K562 (cell line): ENCODE data around the gene TRIM32. TPM values are rescaled to one million over a fixed set of nuclear protein-coding genes. Genes with fewer than 3 reads are reported as not detected.

Experiments used
- ATAC-seq: fragments of 200-7000 bp; cut with Tn5 transposase; 3 replicates; pipeline ENCODE4 v1.9.1; 2020; ENCODE audit warnings: moderate library complexity
- BruUV-seq: library from RNA; stranded (reverse); fragments of 400-500 nt; replicated peaks from 2 replicates; lab custom pipeline; 2021; lab: Mats Ljungman, UMichigan
- CTCF ChIA-PET: fragments of 300-600 bp; formaldehyde crosslinking; extraction: SDS; loops from one replicate; lab custom pipeline; 2021; ENCODE audit warnings: low intra/inter-chr PET ratio; lab: Yijun Ruan, JAX
- POLR2A ChIA-PET: fragments of 300-600, 350-650 bp; sonication (Branson Sonifier 250); formaldehyde crosslinking; extraction: SDS; loops from one replicate; lab custom pipeline; 2021; ENCODE audit warnings: antibody characterized with exemption, inconsistent platforms; lab: Yijun Ruan, JAX
- DNase-seq, 4 experiments: peaks; one replicate each; pipeline versions ENCODE4 v3.0.0 to v3.0.0-alpha.2; 2011 to 2018; ENCODE audit warnings: low spot score in 3 of 4, mixed read lengths in 3 of 4; ENCODE audit errors: extremely low read depth in 1 of 4
- FAIRE-seq: peaks from 2 replicates; lab custom pipeline; 2011; peaks lifted over from hg19 to GRCh38; lab: Jason Lieb, UNC
- H2AFZ ChIP-seq: 2 replicates; pipeline ENCODE4 v1.6.0; 2011; ENCODE audit warnings: low read depth, low read length, control low read depth, inconsistent platforms
- H3K27ac ChIP-seq: fragments of 200-600 bp; 3 replicates; pipeline ENCODE4 v1.8.0; 2011; ENCODE audit warnings: low read depth, mild to moderate bottlenecking, control low read depth, inconsistent platforms, low read length, moderate library complexity, mixed read lengths; ENCODE audit errors: extremely low read depth
- H3K27me3 ChIP-seq, 2 experiments: fragments of 300-600 bp in 1 of 2; 2 replicates in 1 of 2; 3 replicates in 1 of 2; pipeline versions ENCODE4 v1.6.0 to v1.8.0; 2011; ENCODE audit warnings: inconsistent platforms in 2 of 2, low read length in 2 of 2, mild to moderate bottlenecking in 1 of 2, mixed read lengths in 1 of 2, moderate library complexity in 1 of 2; ENCODE audit not compliant: control insufficient read depth in 2 of 2, insufficient read depth in 2 of 2
- H3K36me3 ChIP-seq: fragments of 300-600 bp; 3 replicates; pipeline ENCODE4 v1.8.0; 2011; ENCODE audit warnings: mild to moderate bottlenecking, low read length, inconsistent platforms; ENCODE audit not compliant: control insufficient read depth, insufficient read depth
- H3K4me1 ChIP-seq, 2 experiments: fragments of 200-600 bp in 1 of 2; replicated peaks in 1 of 2; 2 replicates in 1 of 2; 3 replicates in 1 of 2; pipeline versions ENCODE4 v1.5.1 to v1.8.0; 2011; ENCODE audit warnings: inconsistent platforms in 2 of 2, low read length in 2 of 2, mild to moderate bottlenecking in 1 of 2, mixed read lengths in 1 of 2, moderate library complexity in 1 of 2; ENCODE audit not compliant: control insufficient read depth in 2 of 2, insufficient read depth in 2 of 2
- H3K4me2 ChIP-seq: 2 replicates; pipeline ENCODE4 v1.6.1; 2011; ENCODE audit warnings: low read length, control low read depth, inconsistent platforms, mixed read lengths; ENCODE audit not compliant: insufficient read depth
- H3K4me3 ChIP-seq: fragments of 200-600 bp; sonication (generic), shearing (Covaris generic); 2 replicates; pipeline ENCODE4 v1.5.1; 2016; ENCODE audit warnings: control low read depth, inconsistent platforms
- H3K79me2 ChIP-seq: fragments of 200-600 bp; 3 replicates; pipeline ENCODE4 v1.8.0; 2011; ENCODE audit warnings: low read length, inconsistent platforms; ENCODE audit not compliant: control insufficient read depth, insufficient read depth
- H3K9ac ChIP-seq, 2 experiments: 2 replicates each; pipeline versions ENCODE4 v1.6.0 to v1.6.1; 2011; ENCODE audit warnings: low read depth in 2 of 2, low read length in 2 of 2, control low read depth in 1 of 2, inconsistent platforms in 1 of 2, mild to moderate bottlenecking in 1 of 2, mixed read lengths in 1 of 2; ENCODE audit not compliant: insufficient read depth in 1 of 2
- H3K9me1 ChIP-seq: one replicate; pipeline ENCODE4 v1.6.0; 2011; ENCODE audit warnings: inconsistent platforms, mild to moderate bottlenecking, low read length, moderate library complexity; ENCODE audit not compliant: control insufficient read depth, insufficient read depth
- H3K9me3 ChIP-seq: replicated peaks from 2 replicates; pipeline ENCODE4 v1.5.1; 2011; ENCODE audit warnings: low read depth, low read length, inconsistent platforms; ENCODE audit not compliant: control insufficient read depth, insufficient read depth
- H4K20me1 ChIP-seq: replicated peaks from 2 replicates; pipeline ENCODE4 v1.6.1; 2011; ENCODE audit warnings: low read length, inconsistent platforms, mixed read lengths; ENCODE audit not compliant: control insufficient read depth, insufficient read depth
- BRCA1 ChIP-seq, 2 experiments: fragments of 450-650 bp in 1 of 2; sonication (generic) in 1 of 2; formaldehyde crosslinking in 1 of 2; IDR thresholded peaks; 2 replicates each; pipeline versions ENCODE4 v1.5.0 to v1.6.1; 2017 to 2020; ENCODE audit warnings: mild to moderate bottlenecking in 1 of 2, missing genetic modification reagents in 1 of 2
- HNRNPUL1 ChIP-seq: fragments of 200-400 bp; formaldehyde crosslinking; IDR thresholded peaks from 2 replicates; pipeline ENCODE4 v1.6.1; 2017; ENCODE audit warnings: low read length
- MIER1 ChIP-seq: fragments of 450-650 bp; IDR thresholded peaks from 2 replicates; pipeline ENCODE4 v1.6.1; 2016; ENCODE audit warnings: antibody characterized with exemption, mild to moderate bottlenecking, low read depth
- NCOA1 ChIP-seq: fragments of 450-650 bp; IDR thresholded peaks from 2 replicates; pipeline ENCODE4 v1.6.1; 2016; ENCODE audit warnings: low read depth
- RCOR1 ChIP-seq, 2 experiments: IDR thresholded peaks; 2 replicates each; pipeline ENCODE4 v1.6.1; 2012; ENCODE audit warnings: low read depth in 2 of 2, low read length in 2 of 2, borderline replicate concordance in 1 of 2, improper control_type of control experiment in 1 of 2
- TAF1 ChIP-seq: IDR thresholded peaks from 2 replicates; pipeline ENCODE4 v1.6.1; 2011; ENCODE audit warnings: mild to moderate bottlenecking, low read length, moderate library complexity; ENCODE audit not compliant: insufficient read depth, control insufficient read depth, severe bottlenecking; ENCODE audit errors: extremely low read depth
- TCFL5 ChIP-seq: fragments of 250-450 bp; sonication (Bioruptor Pico); conservative IDR thresholded peaks from 2 replicates; pipeline ENCODE4 v1.6.1; 2021; ENCODE audit warnings: mild to moderate bottlenecking, moderate library complexity, matching md5 sums
- ZNF217 ChIP-seq: sonication (generic); formaldehyde crosslinking; IDR thresholded peaks from 2 replicates; pipeline ENCODE4 v1.8.0; 2022; ENCODE audit warnings: mild to moderate bottlenecking, missing genetic modification reagents
- ZNF77 ChIP-seq: fragments of 250-450 bp; sonication (Bioruptor Pico); IDR thresholded peaks from 2 replicates; pipeline ENCODE4 v1.5.0; 2020
- WGBS: fragments of 100-300 bp; shearing (Covaris generic); methylation state at CpG from one replicate; pipeline ENCODE4 v1.1.6; 2016; ENCODE audit warnings: low coverage, mixed read lengths; ENCODE audit not compliant: insufficient coverage; ENCODE audit errors: missing lambda C conversion rate; 5-methylcytosine and 5-hydroxymethylcytosine counted together
- in situ Hi-C: fragments of 300-500 bp; cut with MboI; formaldehyde crosslinking; loops from 4 replicates; pipeline ENCODE4 v1.15.0; 2018; ENCODE audit warnings: inconsistent platforms, mixed read lengths
- intact Hi-C: fragments of 100-400 bp; cut with micrococcal nuclease; formaldehyde crosslinking; loops from 2 replicates; pipeline ENCODE4 v1.14.2; 2022
- polyA plus RNA-seq, 8 experiments: library from polyadenylated mRNA; depleted of rRNA in 4 of 8; stranded (reverse) in 5 of 8; unstranded in 3 of 8; fragments of >200 nt; fragmentation: Nextera tagmentation in 2 of 8; fragmentation: Illumina TruSeq in 1 of 8; extraction: Ambion mirVana in 2 of 8; extraction: Trizol in 1 of 8; gene quantifications; 2 replicates each; pipeline versions ENCODE4 v1.2.1 to v1.2.3, GENCODE V29; 2011 to 2014; ENCODE audit warnings: inconsistent platforms in 1 of 8, missing spikeins in 1 of 8
- total RNA-seq, 7 experiments: library from RNA; depleted of rRNA in 6 of 7; stranded (reverse); fragments of >200 nt in 6 of 7; fragmentation: Illumina TruSeq in 2 of 7; extraction: Trizol in 2 of 7; gene quantifications; 2 replicates each; pipeline versions ENCODE4 v1.2.1 to v1.2.3, GENCODE V29; 2011 to 2021; ENCODE audit warnings: low replicate concordance in 1 of 7
- TF ChIP-seq, protein P1 (sequence below): fragments of 450-650 bp; formaldehyde crosslinking; IDR thresholded peaks from 2 replicates; pipeline ENCODE4 v1.4.0; 2020; ENCODE audit warnings: mild to moderate bottlenecking, moderate library complexity

TRIM32 gene
- total and polyA plus RNA-seq, 9 of the 15 experiments (the other 6 are each of a cell fraction or from before 2014, with no cell fraction given) = 3.5 to 9.4 (median 5.9) TPM

DNA sequence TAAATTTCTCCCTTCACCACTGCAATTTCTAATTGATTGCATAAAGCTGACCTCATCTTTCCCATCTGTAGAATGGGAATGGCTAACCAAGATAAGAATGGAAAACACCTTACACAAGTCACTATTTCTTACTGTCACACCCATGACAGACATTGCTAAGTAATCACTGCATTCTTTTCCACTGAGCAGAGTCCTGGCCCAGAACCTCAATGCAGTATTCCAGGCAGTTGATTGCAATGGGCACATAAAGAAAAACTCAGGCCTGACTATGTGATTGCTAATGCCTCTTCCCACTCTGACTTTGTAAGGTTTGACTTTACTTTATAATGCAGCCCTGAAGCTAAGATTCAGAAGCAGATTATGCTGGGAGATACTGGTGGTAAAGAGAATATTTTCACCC, 29.3 kb downstream of the TRIM32 start:
- POLR2A ChIA-PET = no interaction called here
- H3K27me3 ChIP-seq = no peaks in the 10 kb centered on the region
- H3K27ac ChIP-seq = no peak overlapping the region
- H3K4me2 ChIP-seq = no peak overlapping the region
- H3K4me3 ChIP-seq = no peak overlapping the region
- CTCF ChIA-PET = no interaction called here
- DNase-seq (no peak), FAIRE-seq (no peak), ATAC-seq (no peak)
- intact Hi-C loops (no loop called here), in situ Hi-C loops (no loop called here)
- H3K4me1 ChIP-seq = no peaks in the 10 kb centered on the region
- no peak overlapping the region for H2AFZ ChIP-seq
- no peak overlapping the region for H3K9ac ChIP-seq
- no peaks in the 10 kb centered on the region for H3K79me2 ChIP-seq
- no peaks in the 10 kb centered on the region for H4K20me1 ChIP-seq
- no TSS peak for BruUV-seq
- TF ChIP-seq, protein P1, sequence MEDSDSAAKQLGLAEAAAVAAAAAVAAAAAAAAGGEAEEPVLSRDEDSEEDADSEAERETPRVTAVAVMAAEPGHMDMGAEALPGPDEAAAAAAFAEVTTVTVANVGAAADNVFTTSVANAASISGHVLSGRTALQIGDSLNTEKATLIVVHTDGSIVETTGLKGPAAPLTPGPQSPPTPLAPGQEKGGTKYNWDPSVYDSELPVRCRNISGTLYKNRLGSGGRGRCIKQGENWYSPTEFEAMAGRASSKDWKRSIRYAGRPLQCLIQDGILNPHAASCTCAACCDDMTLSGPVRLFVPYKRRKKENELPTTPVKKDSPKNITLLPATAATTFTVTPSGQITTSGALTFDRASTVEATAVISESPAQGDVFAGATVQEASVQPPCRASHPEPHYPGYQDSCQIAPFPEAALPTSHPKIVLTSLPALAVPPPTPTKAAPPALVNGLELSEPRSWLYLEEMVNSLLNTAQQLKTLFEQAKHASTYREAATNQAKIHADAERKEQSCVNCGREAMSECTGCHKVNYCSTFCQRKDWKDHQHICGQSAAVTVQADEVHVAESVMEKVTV = no peak
- no peaks in the 10 kb centered on the region for H3K36me3 ChIP-seq
- no peaks in the 10 kb centered on the region for H3K9me1 ChIP-seq
- H3K9me3 ChIP-seq = no peaks in the 10 kb centered on the region

DNA sequence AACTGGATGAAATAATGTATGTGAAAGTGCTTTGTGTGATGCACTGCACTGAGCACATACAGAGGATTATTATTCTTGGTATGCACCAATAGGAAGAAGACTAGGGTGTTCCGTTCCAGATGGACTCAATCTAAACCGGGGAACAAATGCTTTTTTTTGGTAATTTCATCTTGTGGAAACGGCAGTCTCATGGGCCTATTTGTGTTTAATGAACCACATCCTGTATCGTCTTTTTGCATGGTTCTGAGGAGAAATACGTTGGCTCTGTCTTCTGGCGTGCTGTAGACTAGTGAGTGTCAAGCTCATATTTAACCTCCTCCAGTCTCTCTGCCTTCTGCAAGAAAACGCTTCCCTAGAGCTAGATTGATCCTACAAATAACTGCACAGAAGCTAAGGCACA, 30.0 kb downstream of the TRIM32 start:
- no TSS peak for BruUV-seq
- Histone ChIP-seq H3K9ac (no peak overlapping the region), H3K4me3 (no peak overlapping the region), H3K27me3 (no peaks in the 10 kb centered on the region), H4K20me1 (no peaks in the 10 kb centered on the region), H3K27ac (no peak overlapping the region), H3K79me2 (no peaks in the 10 kb centered on the region), H3K4me2 (no peak overlapping the region), H3K9me1 (no peaks in the 10 kb centered on the region), H3K36me3 (no peaks in the 10 kb centered on the region), H3K4me1 (no peaks in the 10 kb centered on the region), H2AFZ (no peak overlapping the region), H3K9me3 (no peaks in the 10 kb centered on the region)
- ChIA-PET POLR2A (interaction anchor here (1.1 kb wide), 1 partner anchor 9 kb away, joined by 3 read pairs; no protein-coding TSS in a partner anchor), CTCF (no interaction called here)
- FAIRE-seq = no peak
- no peak for DNase-seq
- ATAC-seq = no peak
- intact Hi-C loops (no loop called here), in situ Hi-C loops (no loop called here)
- no peak for TF ChIP-seq MIER1
- TF ChIP-seq BRCA1 (IDR thresholded peaks at IDR 0.05) = no peak
- no peak for TF ChIP-seq BRCA1 (CRISPR knock-in tag; IDR thresholded peaks at IDR 0.05)
- no peak for TF ChIP-seq ZNF77 (CRISPR knock-in tag)
- no peak for TF ChIP-seq ZNF217
- no peak for TF ChIP-seq HNRNPUL1
- TF ChIP-seq NCOA1 = no peak
- no peak for TF ChIP-seq RCOR1 (IDR thresholded peaks at IDR 0.05; ENCODE audit: borderline replicate concordance in 1 of 2, low read depth in 2 of 2, low read length in 2 of 2)
- no peak for TF ChIP-seq TAF1
- no peak for TF ChIP-seq TCFL5
- WGBS = 2% methylated on average over 7 of the region's 7 CpGs
